GM19328 (cell line): ENCODE measurements around the gene TLR4.

ENCODE experiments used
- ATAC-seq: cut with Tn5 transposase; IDR thresholded peaks from one replicate; pipeline ENCODE4 v1.9.1; 2021; ENCODE audit warnings: mild to moderate bottlenecking, moderate library complexity; ENCODE audit not compliant: unreplicated experiment

TLR4 gene

GRCh38 chr9:117742131-117742530, 37.9 kb downstream of the TLR4 start:
- no peak for ATAC-seq

- no peak for ATAC-seq
These were observed 40.2 kb downstream of the TLR4 start for GRCh38 chr9:117744369-117744768.

DNA sequence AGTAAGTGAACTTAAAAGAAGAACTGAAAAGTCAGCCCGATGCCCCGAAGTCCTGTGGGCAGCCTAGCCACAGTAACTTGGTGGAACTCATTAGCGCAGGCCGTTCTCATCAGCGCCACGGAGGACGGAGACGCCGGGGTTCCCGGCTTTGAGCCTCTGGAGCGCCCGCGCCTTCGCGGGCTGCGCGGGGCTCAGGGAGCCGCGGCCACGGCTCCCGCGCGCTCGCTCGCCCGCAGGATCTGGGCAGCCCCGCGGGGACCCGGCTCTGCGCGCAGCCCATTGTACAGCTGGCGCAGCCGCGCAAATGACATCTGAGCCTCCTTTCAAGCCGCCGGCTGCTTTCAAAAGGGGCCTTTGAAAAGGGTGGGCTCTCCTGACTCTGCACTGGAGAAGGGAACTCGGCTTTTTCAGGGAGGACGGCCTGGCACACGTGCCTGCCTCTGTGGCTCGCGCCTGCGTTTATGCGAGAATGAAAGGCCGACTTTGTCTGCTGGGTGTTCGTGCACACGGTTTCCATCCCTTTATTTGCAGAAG, 40.7 kb downstream of the TLR4 start:
- ATAC-seq: no peak

GRCh38 chr9:117745598-117745997, 41.4 kb downstream of the TLR4 start:
- ATAC-seq: no peak

DNA sequence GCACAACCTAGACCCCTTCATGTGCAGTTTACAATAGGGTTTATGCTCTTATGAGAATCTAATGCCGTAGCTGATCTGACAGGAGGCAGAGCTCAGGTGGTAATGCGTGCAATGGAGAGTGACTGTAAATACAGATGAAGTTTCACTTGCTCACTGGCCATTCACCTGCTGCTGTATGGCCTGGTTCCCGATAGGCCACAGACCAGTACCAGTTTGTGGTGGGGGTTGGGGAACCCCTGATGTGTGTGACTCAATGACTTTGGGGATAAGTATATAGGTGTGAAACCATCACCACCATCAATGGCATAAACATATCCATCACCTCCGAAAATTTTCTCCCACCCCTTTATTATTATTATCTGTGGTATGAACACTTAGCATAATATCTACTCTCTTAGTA, 42.1 kb downstream of the TLR4 start:
- no peak for ATAC-seq

- ATAC-seq: no peak
These were observed 43.3 kb downstream of the TLR4 start for GRCh38 chr9:117747386-117747970.

- ATAC-seq: no peak
These were observed 46.2 kb downstream of the TLR4 start for GRCh38 chr9:117750401-117750800.

DNA sequence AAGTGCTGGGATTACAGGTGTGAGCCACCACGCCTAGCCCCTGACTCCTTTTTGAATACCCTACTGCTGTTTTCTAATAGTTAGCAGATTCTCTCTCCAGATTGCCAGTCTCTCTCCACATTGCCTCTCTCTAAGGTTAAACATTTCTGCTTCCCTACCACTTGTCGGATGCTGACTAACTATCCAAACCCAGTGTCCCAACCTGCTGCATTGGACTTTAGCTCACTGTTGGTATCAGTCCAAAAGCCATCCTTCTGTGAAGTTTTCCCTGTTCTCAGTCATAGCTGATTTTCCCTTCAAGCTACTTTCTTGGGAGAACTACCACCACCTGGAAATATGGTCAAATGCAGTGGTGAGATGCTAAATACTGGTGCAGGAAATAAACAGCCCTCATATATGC, 48.7 kb downstream of the TLR4 start:
- no peak for ATAC-seq

- no peak for ATAC-seq
These were observed 53.5 kb downstream of the TLR4 start for GRCh38 chr9:117757561-117758190.

GRCh38 chr9:117763314-117763713, 59.1 kb downstream of the TLR4 start:
- ATAC-seq: no peak

DNA sequence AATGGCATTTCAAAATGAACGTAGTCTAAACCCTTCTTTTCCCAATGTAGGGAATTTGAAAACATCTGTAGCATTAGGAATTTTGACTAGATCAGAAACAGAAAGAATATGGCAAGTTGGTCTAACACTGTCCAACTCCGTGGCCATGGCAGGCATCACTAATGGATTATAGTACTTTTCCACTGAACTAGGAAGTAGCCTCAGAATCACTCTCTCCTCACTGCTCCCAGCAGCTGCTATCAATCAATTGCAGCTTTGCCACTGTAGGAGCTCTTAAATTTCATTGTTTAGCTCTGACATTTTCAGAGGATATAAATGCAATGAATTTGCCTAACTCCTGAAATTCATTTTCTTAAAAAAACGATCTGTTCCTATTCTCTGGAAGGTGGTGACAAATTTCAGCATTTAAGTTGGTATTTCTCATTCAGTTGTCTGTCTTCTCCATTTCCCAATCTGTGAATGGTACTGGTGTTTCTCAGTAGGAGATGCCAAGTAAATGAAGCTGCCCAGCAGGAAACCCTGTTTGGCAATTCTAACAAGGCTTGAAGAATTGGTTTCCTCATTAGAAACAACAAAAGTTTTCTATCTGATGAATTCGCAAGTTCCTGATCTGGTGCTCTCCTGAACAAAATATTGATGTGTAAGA, 64.7 kb downstream of the TLR4 start:
- ATAC-seq: no peak

DNA sequence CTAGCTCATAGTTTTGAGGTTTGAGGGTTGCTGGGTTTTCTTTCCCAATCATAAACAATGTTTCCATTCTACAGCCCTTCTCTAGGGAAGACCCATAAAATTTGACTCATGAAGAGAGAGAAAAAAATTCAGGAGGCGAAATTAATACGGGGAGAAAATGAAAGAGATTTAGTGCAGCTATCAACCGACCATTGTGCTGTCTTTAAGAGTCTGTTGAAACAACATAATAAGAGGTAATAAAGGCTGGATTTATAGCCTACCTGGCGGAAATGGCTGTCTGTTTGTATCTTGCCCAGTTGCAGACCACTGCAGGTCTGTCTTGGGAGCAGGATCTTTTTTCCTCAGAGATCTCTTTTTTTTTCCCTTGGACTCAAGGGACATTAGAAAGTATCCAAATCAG, 66.9 kb downstream of the TLR4 start:
- no peak for ATAC-seq

DNA sequence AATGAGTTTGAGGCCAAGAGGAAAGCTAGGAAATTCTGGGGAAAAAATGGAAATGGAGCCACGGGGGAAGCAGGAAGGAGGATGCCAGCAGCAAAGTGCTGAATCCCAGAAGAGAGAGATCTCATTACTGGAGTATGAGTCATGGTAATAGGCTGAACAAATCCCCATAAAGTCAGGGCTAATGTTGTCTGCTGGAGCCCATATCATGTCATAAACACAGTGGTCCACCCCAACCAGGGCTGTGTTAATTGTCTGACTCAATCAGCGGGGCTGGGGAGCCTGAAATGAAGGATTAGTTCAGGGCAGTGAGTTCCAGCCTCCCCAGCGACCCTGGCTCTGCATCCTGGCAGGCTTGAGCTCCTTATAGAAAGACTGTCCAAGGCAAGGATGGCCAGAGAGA, 68.8 kb downstream of the TLR4 start:
- ATAC-seq: no peak
